Endothelial cell of umbilical vein (primary cell): ENCODE measurements around the gene ATF1. TPM values are rescaled to one million over a fixed set of nuclear protein-coding genes. Genes with fewer than 3 reads are reported as not detected.

ENCODE experiments used
- BruUV-seq: library from RNA; stranded (reverse); fragments of 400-500 nt; replicated peaks from 2 replicates; lab custom pipeline; 2021; lab: Mats Ljungman, UMichigan
- CTCF ChIA-PET: fragments of 300-600, 350-600 bp; sonication (Branson Sonifier 250); formaldehyde crosslinking; loops from one replicate; lab custom pipeline; 2021; ENCODE audit warnings: antibody characterized with exemption, inconsistent platforms; lab: Charles Lee
- POLR2A ChIA-PET: fragments of 300-600, 350-600 bp; sonication (Branson Sonifier 250); formaldehyde crosslinking; loops from one replicate; lab custom pipeline; 2021; ENCODE audit warnings: antibody characterized with exemption, inconsistent platforms; lab: Charles Lee
- DNase-seq: peaks from one replicate; pipeline ENCODE4 v3.0.0-alpha.2; 2011; ENCODE audit warnings: low read depth, low spot score
- FAIRE-seq: peaks from 2 replicates; lab custom pipeline; 2011; peaks lifted over from hg19 to GRCh38; lab: Jason Lieb, UNC
- H2AFZ ChIP-seq: 2 replicates; pipeline ENCODE4 v1.6.0; 2012; ENCODE audit warnings: low read depth, low read length, control low read depth, inconsistent platforms
- H3K27ac ChIP-seq: 2 replicates; pipeline ENCODE4 v1.5.1; 2011; ENCODE audit warnings: low read depth, mild to moderate bottlenecking, control low read depth, low read length, moderate library complexity; ENCODE audit not compliant: insufficient read depth
- H3K27me3 ChIP-seq, 2 experiments: 2 replicates each; pipeline versions ENCODE4 v1.6.0 to v1.6.1; 2011; ENCODE audit warnings: low read length in 2 of 2, mixed read lengths in 1 of 2; ENCODE audit not compliant: control insufficient read depth in 2 of 2, insufficient read depth in 2 of 2
- H3K36me3 ChIP-seq, 2 experiments: 2 replicates in 1 of 2; 3 replicates in 1 of 2; pipeline ENCODE4 v1.5.1; 2011; ENCODE audit warnings: low read length in 2 of 2, mild to moderate bottlenecking in 1 of 2, moderate library complexity in 1 of 2; ENCODE audit not compliant: control insufficient read depth in 2 of 2, insufficient read depth in 2 of 2; ENCODE audit errors: extremely low read depth in 1 of 2
- H3K4me1 ChIP-seq: 3 replicates; pipeline ENCODE4 v1.5.1; 2011; ENCODE audit warnings: mild to moderate bottlenecking, low read length; ENCODE audit not compliant: control insufficient read depth, insufficient read depth; ENCODE audit errors: extremely low read depth
- H3K4me2 ChIP-seq: 2 replicates; pipeline ENCODE4 v1.6.1; 2011; ENCODE audit warnings: low read length, control low read depth, mixed read lengths; ENCODE audit not compliant: insufficient read depth
- H3K4me3 ChIP-seq, 3 experiments: fragments of 200-600 bp in 1 of 3; sonication (generic), shearing (Covaris generic) in 1 of 3; replicated peaks in 1 of 3; 2 replicates each; pipeline ENCODE4 v1.5.1; 2011 to 2016; ENCODE audit warnings: control low read depth in 3 of 3, low read length in 3 of 3, mild to moderate bottlenecking in 2 of 3, inconsistent platforms in 1 of 3, low read depth in 1 of 3, moderate library complexity in 1 of 3; ENCODE audit not compliant: insufficient read depth in 1 of 3
- H3K79me2 ChIP-seq: 2 replicates; pipeline ENCODE4 v1.6.0; 2012; ENCODE audit warnings: low read length, inconsistent platforms; ENCODE audit not compliant: control insufficient read depth, insufficient read depth
- H3K9ac ChIP-seq: replicated peaks from 2 replicates; pipeline ENCODE3; 2011; ENCODE audit warnings: low read length, control low read depth; ENCODE audit not compliant: insufficient read depth; ENCODE audit errors: extremely low read depth
- H3K9me1 ChIP-seq: replicated peaks from 3 replicates; pipeline ENCODE4 v1.6.0; 2011; ENCODE audit warnings: mild to moderate bottlenecking, low read length; ENCODE audit not compliant: control insufficient read depth, insufficient read depth; ENCODE audit errors: extremely low read depth
- H3K9me3 ChIP-seq: replicated peaks from 2 replicates; pipeline ENCODE4 v1.5.1; 2012; ENCODE audit warnings: low read length, inconsistent platforms; ENCODE audit not compliant: control insufficient read depth, insufficient read depth
- H4K20me1 ChIP-seq: replicated peaks from 2 replicates; pipeline ENCODE3; 2011; ENCODE audit warnings: mild to moderate bottlenecking, low read length; ENCODE audit not compliant: control insufficient read depth, insufficient read depth; ENCODE audit errors: extremely low read depth
- EZH2 ChIP-seq: IDR thresholded peaks from 2 replicates; pipeline ENCODE4 v1.6.1; 2012; ENCODE audit warnings: borderline replicate concordance, low read depth, mild to moderate bottlenecking, moderate library complexity, low read length, inconsistent platforms; ENCODE audit not compliant: severe bottlenecking
- FOS ChIP-seq: IDR thresholded peaks from 2 replicates; pipeline ENCODE4 v1.6.1; 2011; ENCODE audit warnings: mild to moderate bottlenecking, low read length, moderate library complexity, borderline replicate concordance; ENCODE audit not compliant: insufficient read depth
- GATA2 ChIP-seq: IDR thresholded peaks from 2 replicates; pipeline ENCODE4 v1.7.0; 2011; ENCODE audit warnings: low read depth, mild to moderate bottlenecking, moderate library complexity, mixed read lengths, low read length; ENCODE audit not compliant: insufficient read length, insufficient read depth
- JUN ChIP-seq: IDR thresholded peaks from 2 replicates; pipeline ENCODE4 v1.6.1; 2011; ENCODE audit warnings: borderline replicate concordance, low read depth; ENCODE audit not compliant: insufficient read length, insufficient read depth
- MYC ChIP-seq: IDR thresholded peaks from one replicate; pipeline ENCODE4 v1.6.1; 2011; ENCODE audit warnings: mild to moderate bottlenecking, low read depth, low read length
- POLR2A ChIP-seq: IDR thresholded peaks from 2 replicates; pipeline ENCODE4 v1.6.1; 2012; ENCODE audit warnings: low read depth, mild to moderate bottlenecking, control low read depth, low read length
- POLR2AphosphoS5 ChIP-seq: IDR thresholded peaks from 2 replicates; pipeline ENCODE4 v1.6.1; 2012; ENCODE audit warnings: low read depth, mild to moderate bottlenecking, control low read depth, low read length, moderate library complexity; ENCODE audit not compliant: insufficient read depth
- dilution Hi-C: fragments of 300-500 bp; cut with MboI; formaldehyde crosslinking; loops from one replicate; pipeline ENCODE4 v1.15.0; 2019; ENCODE audit warnings: low sequenced_read_pairs; ENCODE audit not compliant: extremely low pct_ligation_motif_present
- intact Hi-C: fragments of 100-400 bp; cut with micrococcal nuclease; formaldehyde crosslinking; loops from one replicate; pipeline ENCODE4 v1.10.0; 2022
- polyA plus RNA-seq, 4 experiments: library from polyadenylated mRNA; depleted of rRNA in 3 of 4; stranded (reverse) in 3 of 4; unstranded in 1 of 4; fragments of >200 nt; gene quantifications; 2 replicates each; pipeline versions ENCODE4 v1.2.1 to v1.2.3, GENCODE V29; 2011 to 2012; ENCODE audit warnings: missing spikeins in 1 of 4
- total RNA-seq: library from RNA; stranded (reverse); gene quantifications from 2 replicates; pipeline ENCODE4 v1.2.3, GENCODE V29; 2021
- TF ChIP-seq, protein P1 (sequence below), 2 donors: IDR thresholded peaks; 1 replicate in 1 of 2; 2 replicates in 1 of 2; pipeline ENCODE4 v1.5.1; 2011; ENCODE audit warnings: low read length in 2 of 2, mild to moderate bottlenecking in 2 of 2, moderate library complexity in 2 of 2, control low read depth in 1 of 2, inconsistent platforms in 1 of 2, low read depth in 1 of 2; ENCODE audit not compliant: insufficient read depth in 1 of 2; ENCODE audit errors: extremely low read depth in 1 of 2
- TF ChIP-seq, protein P2 (sequence below): IDR thresholded peaks from 2 replicates; pipeline ENCODE4 v1.6.1; 2011; ENCODE audit not compliant: insufficient read depth, insufficient read length

The ATF1 gene
- total and polyA plus RNA-seq, 2 donors (not counting 3 experiments of a cell fraction or from before 2014, with no cell fraction given) = 14.5 to 26.7 TPM

DNA sequence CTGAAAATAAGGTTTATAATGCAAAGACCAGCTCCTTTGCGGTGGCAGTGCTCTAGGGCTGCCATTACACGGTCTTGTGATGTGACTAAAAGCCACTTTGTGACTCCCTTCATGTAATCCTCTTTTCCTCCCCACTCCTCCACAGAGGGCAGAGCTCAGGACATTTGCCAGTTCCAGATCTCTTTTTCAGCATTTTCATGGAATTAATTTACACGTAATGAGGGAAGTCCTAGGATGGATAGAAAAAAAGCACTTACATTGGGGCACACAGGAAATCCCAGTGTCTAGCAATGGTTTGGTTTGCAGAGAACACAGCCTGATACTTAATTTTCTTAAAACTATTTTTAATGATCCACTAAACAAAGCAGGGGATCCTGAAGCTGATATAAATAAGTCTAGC lies 17.5 kb upstream of the ATF1 start:
- dilution Hi-C loops = no loop called here
- ChIA-PET POLR2A (no interaction called here), CTCF (interaction anchor here (0.8 to 1.5 kb wide), 2 partner anchors 19 to 242 kb away, joined by 3 read pairs; partner anchors contain the start of gene DIP2B)
- Histone ChIP-seq H3K4me2 (no peak overlapping the region), H3K79me2 (no peaks in the 10 kb centered on the region), H2AFZ (no peak overlapping the region), H3K27ac (no peak overlapping the region), H3K4me1 (no peaks in the 10 kb centered on the region), H3K9me1 (no peaks in the 10 kb centered on the region), H3K9ac (no peak overlapping the region), H3K36me3 (peaks cover 6 to 15% of the 10 kb centered on the region in 2 experiments), H3K27me3 (no peaks in the 10 kb centered on the region), H3K4me3 (no peak overlapping the region), H4K20me1 (no peaks in the 10 kb centered on the region), H3K9me3 (no peaks in the 10 kb centered on the region)
- DNase-seq (no peak), FAIRE-seq (no peak)
- intact Hi-C loops = no loop called here
- no TSS peak for BruUV-seq
- TF ChIP-seq EZH2 (no peak), GATA2 (no peak), FOS (no peak), JUN (no peak), MYC (no peak), POLR2A (no peak), POLR2AphosphoS5 (no peak)
- TF ChIP-seq, protein P1, sequence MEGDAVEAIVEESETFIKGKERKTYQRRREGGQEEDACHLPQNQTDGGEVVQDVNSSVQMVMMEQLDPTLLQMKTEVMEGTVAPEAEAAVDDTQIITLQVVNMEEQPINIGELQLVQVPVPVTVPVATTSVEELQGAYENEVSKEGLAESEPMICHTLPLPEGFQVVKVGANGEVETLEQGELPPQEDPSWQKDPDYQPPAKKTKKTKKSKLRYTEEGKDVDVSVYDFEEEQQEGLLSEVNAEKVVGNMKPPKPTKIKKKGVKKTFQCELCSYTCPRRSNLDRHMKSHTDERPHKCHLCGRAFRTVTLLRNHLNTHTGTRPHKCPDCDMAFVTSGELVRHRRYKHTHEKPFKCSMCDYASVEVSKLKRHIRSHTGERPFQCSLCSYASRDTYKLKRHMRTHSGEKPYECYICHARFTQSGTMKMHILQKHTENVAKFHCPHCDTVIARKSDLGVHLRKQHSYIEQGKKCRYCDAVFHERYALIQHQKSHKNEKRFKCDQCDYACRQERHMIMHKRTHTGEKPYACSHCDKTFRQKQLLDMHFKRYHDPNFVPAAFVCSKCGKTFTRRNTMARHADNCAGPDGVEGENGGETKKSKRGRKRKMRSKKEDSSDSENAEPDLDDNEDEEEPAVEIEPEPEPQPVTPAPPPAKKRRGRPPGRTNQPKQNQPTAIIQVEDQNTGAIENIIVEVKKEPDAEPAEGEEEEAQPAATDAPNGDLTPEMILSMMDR (IDR thresholded peaks at IDR 0.05; ENCODE audit: extremely low read depth in 1 of 2, insufficient read depth in 1 of 2, low read depth in 1 of 2, low read length in 2 of 2) = no peak
- TF ChIP-seq, protein P2, sequence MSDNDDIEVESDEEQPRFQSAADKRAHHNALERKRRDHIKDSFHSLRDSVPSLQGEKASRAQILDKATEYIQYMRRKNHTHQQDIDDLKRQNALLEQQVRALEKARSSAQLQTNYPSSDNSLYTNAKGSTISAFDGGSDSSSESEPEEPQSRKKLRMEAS = no peak
